Upper lobe of right lung (tissue), 1 donor: ENCODE results near the gene PRSS33. TPM values are rescaled to one million over a fixed set of nuclear protein-coding genes. Genes with fewer than 3 reads are reported as not detected.
A peak's percentile ranks its signal among the peaks of the same experiment; 100 is the strongest.

Source experiments
- ATAC-seq: fragments of 200-7000 bp; cut with Tn5 transposase; one replicate; pipeline ENCODE4 v1.9.1; 2020; ENCODE audit warnings: mild to moderate bottlenecking, moderate library complexity
- DNase-seq: peaks from one replicate; pipeline ENCODE4 v3.0.0-alpha.2; 2020
- H3K27ac ChIP-seq: fragments of 200-600 bp; one replicate; pipeline ENCODE4 v1.8.0; 2022
- H3K27me3 ChIP-seq: fragments of 200-600 bp; one replicate; pipeline ENCODE4 v1.8.0; 2022; ENCODE audit warnings: mild to moderate bottlenecking
- H3K36me3 ChIP-seq: fragments of 200-600 bp; one replicate; pipeline ENCODE4 v1.8.0; 2022
- H3K4me1 ChIP-seq: fragments of 200-600 bp; one replicate; pipeline ENCODE4 v1.8.0; 2022
- H3K4me3 ChIP-seq: fragments of 200-600 bp; one replicate; pipeline ENCODE4 v1.8.0; 2022; ENCODE audit warnings: mild to moderate bottlenecking
- H3K9me3 ChIP-seq: fragments of 200-600 bp; one replicate; pipeline ENCODE4 v1.8.0; 2022
- CTCF ChIP-seq: fragments of 200-600 bp; IDR thresholded peaks from one replicate; pipeline ENCODE4 v1.8.0; 2022; ENCODE audit warnings: antibody characterized with exemption
- intact Hi-C: fragments of 100-400 bp; cut with DNase I; formaldehyde crosslinking; loops from one replicate; pipeline ENCODE4 v1.11.0; 2022
- total RNA-seq: library from RNA; stranded (reverse); fragmentation: NEBNext Ultra II Directional; extraction: Animal tissue kit (Norgen Biotek cat#: 25700); gene quantifications from one replicate; pipeline ENCODE4 v1.2.1, GENCODE V29; 2021
- donor health status: DM: no; HTN: yes; CAD: no; lungs with severe emphysema.

PRSS33 gene
- total RNA-seq, 1 donor from 2014 or later: not detected

- Histone ChIP-seq H3K27ac (no peak within 1 kb of the TSS), H3K36me3 (no peaks in the 10 kb centered on the region), H3K4me1 (no peaks in the 10 kb centered on the region), H3K27me3 (peaks cover 14% of the 10 kb centered on the region), H3K9me3 (no peaks in the 10 kb centered on the region), H3K4me3 (peak within 1 kb of the TSS; percentile 1)
- intact Hi-C loops: no loop called here
- DNase-seq (peak; percentile 64), ATAC-seq (peak; percentile 39)
- peak; percentile 5 for TF ChIP-seq CTCF
Measured at GRCh38 chr16:2816751-2817339, 29.5 kb upstream of the PRSS33 start, which contains the start of gene PRSS21. Gene PRSS21, plus strand, starts transcription at chr16:2817237. Its CDS starts 32 bp downstream, at chr16:2817269.

- intact Hi-C loops: no loop called here
- H3K27ac ChIP-seq: no peak overlapping the region
- H3K27me3 ChIP-seq: peaks cover 17% of the 10 kb centered on the region
- ATAC-seq (peak; percentile 62), DNase-seq (peak; percentile 69)
- H3K4me1 ChIP-seq: no peaks in the 10 kb centered on the region
- no peak overlapping the region for H3K4me3 ChIP-seq
- H3K36me3 ChIP-seq: no peaks in the 10 kb centered on the region
- no peak for TF ChIP-seq CTCF
- H3K9me3 ChIP-seq: no peaks in the 10 kb centered on the region
Measured at GRCh38 chr16:2815299-2815771, 28.0 kb upstream of the PRSS33 start.

- H3K4me3 ChIP-seq: no peak overlapping the region
- no peaks in the 10 kb centered on the region for H3K36me3 ChIP-seq
- H3K27me3 ChIP-seq: peaks cover 19% of the 10 kb centered on the region
- DNase-seq (peak; percentile 48), ATAC-seq (no peak)
- H3K4me1 ChIP-seq: no peaks in the 10 kb centered on the region
- no peaks in the 10 kb centered on the region for H3K9me3 ChIP-seq
- no peak for TF ChIP-seq CTCF
- no peak overlapping the region for H3K27ac ChIP-seq
- intact Hi-C loops: no loop called here
Measured at GRCh38 chr16:2814551-2815298, 27.4 kb upstream of the PRSS33 start.

- no peak for TF ChIP-seq CTCF
- intact Hi-C loops: no loop called here
- H3K27ac ChIP-seq: no peak overlapping the region
- peaks cover 19% of the 10 kb centered on the region for H3K27me3 ChIP-seq
- H3K4me3 ChIP-seq: no peak overlapping the region
- no peaks in the 10 kb centered on the region for H3K36me3 ChIP-seq
- peak; percentile 46 for DNase-seq
- no peaks in the 10 kb centered on the region for H3K4me1 ChIP-seq
- no peak for ATAC-seq
- H3K9me3 ChIP-seq: no peaks in the 10 kb centered on the region
Measured at GRCh38 chr16:2813771-2814221, 26.4 kb upstream of the PRSS33 start.

GRCh38 chr16:2811703-2812471 lies 24.5 kb upstream of the PRSS33 start:
- Histone ChIP-seq H3K36me3 (no peaks in the 10 kb centered on the region), H3K9me3 (no peaks in the 10 kb centered on the region), H3K4me1 (no peaks in the 10 kb centered on the region), H3K4me3 (no peak overlapping the region), H3K27ac (no peak overlapping the region), H3K27me3 (peaks cover 19% of the 10 kb centered on the region)
- TF ChIP-seq CTCF: no peak
- intact Hi-C loops: no loop called here
- ATAC-seq (no peak), DNase-seq (peak; percentile 38)
